ENCODE data around the gene CD83.
A peak's percentile ranks its signal among the peaks of the same experiment; 100 is the strongest.

The CD83 gene

DNA sequence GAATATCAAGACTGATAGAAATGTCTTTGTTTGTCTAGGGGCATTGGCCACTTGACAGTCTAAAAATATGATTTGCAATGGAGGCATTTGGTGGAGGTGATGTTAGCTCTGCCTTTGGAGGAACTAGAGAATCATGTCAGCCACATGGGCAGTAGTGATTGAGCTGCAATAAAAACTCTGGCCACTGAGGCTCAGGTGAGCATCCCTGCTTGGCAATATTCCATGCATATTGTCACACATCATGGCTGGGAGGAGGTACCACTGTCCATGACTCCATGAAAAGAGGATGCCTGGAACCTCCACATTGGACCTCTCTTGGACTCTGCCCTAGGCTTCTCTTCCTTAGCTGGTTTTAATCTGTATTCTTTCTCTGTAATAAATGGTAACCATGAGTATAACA lies 10.6 kb upstream of the CD83 start:
- no peak overlapping the region for H3K4me3 ChIP-seq (replicated peaks; ENCODE audit: insufficient read depth, low read length)
- no peak overlapping the region for H3K27ac ChIP-seq (replicated peaks)
- no peak for DNase-seq (ENCODE audit: low read depth in 1 of 2, low spot score in 1 of 2)
- no peaks in the 10 kb centered on the region for H3K27me3 ChIP-seq (ENCODE audit: insufficient read depth, poor library complexity, severe bottlenecking)
- TF ChIP-seq SPI1 (IDR thresholded peaks at IDR 0.05; ENCODE audit: borderline replicate concordance, low read depth) = no peak

DNA sequence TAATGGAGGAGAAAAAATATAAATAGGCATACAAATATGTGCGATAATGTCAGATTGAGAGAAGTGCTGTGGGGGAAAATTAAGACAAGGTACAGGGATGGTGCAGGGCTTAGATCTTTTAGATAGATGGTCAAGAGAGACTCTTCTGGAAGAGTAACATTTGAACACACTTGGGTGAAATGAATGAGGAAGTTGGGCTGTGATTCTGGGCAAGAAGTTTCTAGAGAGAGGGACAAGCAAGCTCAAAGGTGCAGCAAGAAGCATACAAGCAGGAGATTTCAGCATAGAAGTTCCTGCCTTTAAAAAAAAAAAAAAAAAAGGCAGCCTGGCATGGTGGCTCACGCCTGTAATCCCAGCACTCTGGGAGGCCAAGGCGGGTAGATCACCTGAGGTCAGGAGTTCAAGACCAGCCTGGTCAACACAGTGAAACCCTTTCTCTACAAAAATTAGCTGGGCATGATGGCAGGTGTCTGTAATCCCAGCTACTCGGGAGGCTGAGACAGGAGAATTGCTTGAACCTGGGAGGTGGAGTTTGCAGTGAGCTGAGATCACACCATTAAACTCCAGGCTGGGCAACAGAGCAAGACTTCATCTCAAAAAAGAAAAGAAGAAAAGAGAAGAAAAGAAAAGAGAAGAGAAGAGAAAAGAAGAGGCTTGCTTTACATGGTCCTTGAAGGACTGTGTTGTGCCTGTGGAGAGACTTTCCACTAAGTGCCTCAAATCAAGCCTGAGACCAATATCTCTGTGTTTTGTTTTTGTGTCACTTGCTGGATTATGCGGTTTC lies 9.7 kb upstream of the CD83 start:
- Histone ChIP-seq H3K27ac (replicated peaks) (peak overlapping the region; percentile 77), H3K4me3 (replicated peaks; ENCODE audit: insufficient read depth, low read length) (no peak overlapping the region), H3K27me3 (ENCODE audit: insufficient read depth, poor library complexity, severe bottlenecking) (no peaks in the 10 kb centered on the region)
- peak in 1 of 2 experiments; percentile 25 for DNase-seq (ENCODE audit: low read depth in 1 of 2, low spot score in 1 of 2)
- TF ChIP-seq, protein P1, sequence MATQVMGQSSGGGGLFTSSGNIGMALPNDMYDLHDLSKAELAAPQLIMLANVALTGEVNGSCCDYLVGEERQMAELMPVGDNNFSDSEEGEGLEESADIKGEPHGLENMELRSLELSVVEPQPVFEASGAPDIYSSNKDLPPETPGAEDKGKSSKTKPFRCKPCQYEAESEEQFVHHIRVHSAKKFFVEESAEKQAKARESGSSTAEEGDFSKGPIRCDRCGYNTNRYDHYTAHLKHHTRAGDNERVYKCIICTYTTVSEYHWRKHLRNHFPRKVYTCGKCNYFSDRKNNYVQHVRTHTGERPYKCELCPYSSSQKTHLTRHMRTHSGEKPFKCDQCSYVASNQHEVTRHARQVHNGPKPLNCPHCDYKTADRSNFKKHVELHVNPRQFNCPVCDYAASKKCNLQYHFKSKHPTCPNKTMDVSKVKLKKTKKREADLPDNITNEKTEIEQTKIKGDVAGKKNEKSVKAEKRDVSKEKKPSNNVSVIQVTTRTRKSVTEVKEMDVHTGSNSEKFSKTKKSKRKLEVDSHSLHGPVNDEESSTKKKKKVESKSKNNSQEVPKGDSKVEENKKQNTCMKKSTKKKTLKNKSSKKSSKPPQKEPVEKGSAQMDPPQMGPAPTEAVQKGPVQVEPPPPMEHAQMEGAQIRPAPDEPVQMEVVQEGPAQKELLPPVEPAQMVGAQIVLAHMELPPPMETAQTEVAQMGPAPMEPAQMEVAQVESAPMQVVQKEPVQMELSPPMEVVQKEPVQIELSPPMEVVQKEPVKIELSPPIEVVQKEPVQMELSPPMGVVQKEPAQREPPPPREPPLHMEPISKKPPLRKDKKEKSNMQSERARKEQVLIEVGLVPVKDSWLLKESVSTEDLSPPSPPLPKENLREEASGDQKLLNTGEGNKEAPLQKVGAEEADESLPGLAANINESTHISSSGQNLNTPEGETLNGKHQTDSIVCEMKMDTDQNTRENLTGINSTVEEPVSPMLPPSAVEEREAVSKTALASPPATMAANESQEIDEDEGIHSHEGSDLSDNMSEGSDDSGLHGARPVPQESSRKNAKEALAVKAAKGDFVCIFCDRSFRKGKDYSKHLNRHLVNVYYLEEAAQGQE (IDR thresholded peaks at IDR 0.05; ENCODE audit: insufficient replicate concordance, low read depth) = no peak
- TF ChIP-seq GABPA (IDR thresholded peaks at IDR 0.05; ENCODE audit: low read depth) (no peak), SPI1 (IDR thresholded peaks at IDR 0.05; ENCODE audit: borderline replicate concordance, low read depth) (no peak), POLR2AphosphoS5 (IDR thresholded peaks at IDR 0.05; ENCODE audit: low read depth) (no peak)
- TF ChIP-seq, protein P2, sequence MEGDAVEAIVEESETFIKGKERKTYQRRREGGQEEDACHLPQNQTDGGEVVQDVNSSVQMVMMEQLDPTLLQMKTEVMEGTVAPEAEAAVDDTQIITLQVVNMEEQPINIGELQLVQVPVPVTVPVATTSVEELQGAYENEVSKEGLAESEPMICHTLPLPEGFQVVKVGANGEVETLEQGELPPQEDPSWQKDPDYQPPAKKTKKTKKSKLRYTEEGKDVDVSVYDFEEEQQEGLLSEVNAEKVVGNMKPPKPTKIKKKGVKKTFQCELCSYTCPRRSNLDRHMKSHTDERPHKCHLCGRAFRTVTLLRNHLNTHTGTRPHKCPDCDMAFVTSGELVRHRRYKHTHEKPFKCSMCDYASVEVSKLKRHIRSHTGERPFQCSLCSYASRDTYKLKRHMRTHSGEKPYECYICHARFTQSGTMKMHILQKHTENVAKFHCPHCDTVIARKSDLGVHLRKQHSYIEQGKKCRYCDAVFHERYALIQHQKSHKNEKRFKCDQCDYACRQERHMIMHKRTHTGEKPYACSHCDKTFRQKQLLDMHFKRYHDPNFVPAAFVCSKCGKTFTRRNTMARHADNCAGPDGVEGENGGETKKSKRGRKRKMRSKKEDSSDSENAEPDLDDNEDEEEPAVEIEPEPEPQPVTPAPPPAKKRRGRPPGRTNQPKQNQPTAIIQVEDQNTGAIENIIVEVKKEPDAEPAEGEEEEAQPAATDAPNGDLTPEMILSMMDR (IDR thresholded peaks at IDR 0.05; ENCODE audit: insufficient read depth, low read length) = no peak

DNA sequence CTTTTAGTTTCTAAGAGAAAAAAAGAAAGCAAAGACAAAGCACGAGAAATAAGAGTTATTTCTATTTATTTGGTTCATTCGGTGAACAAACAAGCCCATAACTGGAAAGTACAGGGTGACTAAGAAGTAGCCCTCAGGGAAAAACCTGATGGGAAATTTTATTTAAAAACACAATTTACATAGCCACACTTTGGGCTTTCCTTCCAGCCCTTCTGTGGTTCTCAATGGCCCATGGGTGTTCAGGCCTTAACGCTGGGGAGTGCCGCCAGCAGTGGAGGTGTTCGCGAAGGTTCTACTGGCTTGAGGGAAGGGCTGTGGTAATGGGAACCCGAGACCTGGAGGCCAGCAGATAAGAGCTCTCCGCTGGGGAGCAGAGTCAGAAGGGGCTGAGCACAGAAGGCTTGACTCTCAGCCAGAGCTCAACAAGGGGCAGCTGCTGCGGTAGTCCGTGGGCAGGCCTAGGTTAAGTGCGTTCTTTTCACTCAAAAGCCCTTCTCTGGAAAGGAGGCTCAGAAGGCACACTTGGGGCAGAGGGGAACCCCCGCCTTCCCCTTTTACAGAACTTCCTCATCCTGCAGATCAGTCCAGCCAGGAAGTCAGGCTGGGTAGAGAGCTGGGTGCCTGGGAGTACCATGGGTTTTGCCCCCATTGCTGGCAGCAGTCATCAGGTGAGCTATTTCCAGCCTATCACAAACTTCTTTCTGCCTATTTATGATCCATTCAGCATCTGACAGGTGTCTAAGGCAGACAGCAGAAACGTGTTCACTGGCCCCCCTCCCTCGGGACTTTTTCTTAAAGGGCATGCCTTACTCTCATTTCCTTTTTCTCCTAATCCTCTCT lies 8.8 kb upstream of the CD83 start:
- Histone ChIP-seq H3K4me3 (replicated peaks; ENCODE audit: insufficient read depth, low read length) (peak overlapping the region; percentile 15), H3K27me3 (ENCODE audit: insufficient read depth, poor library complexity, severe bottlenecking) (no peaks in the 10 kb centered on the region), H3K27ac (replicated peaks) (peak overlapping the region; percentile 77)
- peak; percentile 69 for TF ChIP-seq POLR2AphosphoS5 (IDR thresholded peaks at IDR 0.05; ENCODE audit: low read depth)
- TF ChIP-seq SPI1 (IDR thresholded peaks at IDR 0.05; ENCODE audit: borderline replicate concordance, low read depth) = peak; percentile 97
- TF ChIP-seq, protein P2 (IDR thresholded peaks at IDR 0.05; ENCODE audit: insufficient read depth, low read length) = no peak
- peak; percentile 69 to 91 for DNase-seq (ENCODE audit: low read depth in 1 of 2, low spot score in 1 of 2)

DNA sequence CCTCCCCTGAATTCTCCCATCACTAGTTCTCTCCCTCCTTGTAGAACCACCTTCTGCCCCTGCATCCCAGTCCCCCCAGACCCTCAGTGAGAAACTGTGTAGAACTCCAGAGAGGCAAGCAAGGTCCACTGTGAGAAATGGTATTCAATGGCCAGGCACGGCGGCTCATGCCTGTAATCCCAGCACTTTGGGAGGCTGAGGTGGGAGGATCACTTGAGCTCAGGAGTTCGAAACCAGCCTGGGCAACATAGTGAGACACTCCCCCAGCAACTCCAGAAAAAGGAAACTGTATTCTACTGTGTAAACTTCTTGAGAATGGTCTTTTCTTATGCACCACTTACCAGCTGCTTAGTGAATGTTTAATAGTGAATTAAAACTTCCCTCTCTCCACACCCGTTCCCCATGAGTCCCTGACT lies 8.2 kb upstream of the CD83 start:
- Histone ChIP-seq H3K27ac (replicated peaks) (peak overlapping the region; percentile 77), H3K27me3 (ENCODE audit: insufficient read depth, poor library complexity, severe bottlenecking) (no peaks in the 10 kb centered on the region), H3K4me3 (replicated peaks; ENCODE audit: insufficient read depth, low read length) (peak overlapping the region; percentile 15)
- DNase-seq (ENCODE audit: low read depth in 1 of 2, low spot score in 1 of 2) = no peak
- no peak for TF ChIP-seq GABPA (IDR thresholded peaks at IDR 0.05; ENCODE audit: low read depth)
- TF ChIP-seq POLR2AphosphoS5 (IDR thresholded peaks at IDR 0.05; ENCODE audit: low read depth) = no peak
- TF ChIP-seq SPI1 (IDR thresholded peaks at IDR 0.05; ENCODE audit: borderline replicate concordance, low read depth) = no peak
- TF ChIP-seq, protein P1 (IDR thresholded peaks at IDR 0.05; ENCODE audit: insufficient replicate concordance, low read depth) = no peak
- TF ChIP-seq, protein P2 (IDR thresholded peaks at IDR 0.05; ENCODE audit: insufficient read depth, low read length) = no peak
